HEK293 (cell line): ENCODE results near the gene UBE3B.

ENCODE experiments used
- KLF16 ChIP-seq: fragments of 450-650 bp; formaldehyde crosslinking; IDR thresholded peaks from 2 replicates; pipeline ENCODE4 v1.5.1; 2017; ENCODE audit warnings: missing biosample characterization, missing genetic modification characterization
- ZNF791 ChIP-seq: fragments of 450-650 bp; formaldehyde crosslinking; IDR thresholded peaks from 2 replicates; pipeline ENCODE4 v1.5.1; 2016; ENCODE audit warnings: missing biosample characterization, missing genetic modification characterization

GRCh38 chr12:109579639-109580038, 102.2 kb downstream of the UBE3B start:
- TF ChIP-seq KLF16 (tag by site-specific recombination) (no peak), ZNF791 (tag by site-specific recombination) (no peak)
